Stimulated activated CD4-positive, alpha-beta T cell treated with anti-CD3 and anti-CD28 coated beads, Interleukin-12 subunit alpha, Interleukin-12 subunit beta, amount 100 ng/mL, for 24 hours (primary cell): ENCODE data around the gene ITPK1.

Experiments
- DNase-seq, 2 experiments: peaks; one replicate each; pipeline ENCODE4 v3.0.0-alpha.2; 2020; ENCODE audit warnings: low read depth in 2 of 2

Gene ITPK1

GRCh38 chr14:92888896-92889295 is 226.8 kb downstream of the ITPK1 start:
- no peak for DNase-seq

GRCh38 chr14:92887157-92887556 is 228.6 kb downstream of the ITPK1 start:
- DNase-seq, result no peak
